Measurements from ENCODE around the gene RPUSD4.
"Not testable (repeated sequence)": the region's sequence is repeated elsewhere in the genome, so short reads cannot be mapped to it uniquely, and the experiment has no call there.

Gene RPUSD4

GRCh38 chr11:126211236-126212088 lies at the start of gene RPUSD4, which contains the start of gene FAM118B:
Gene RPUSD4, minus strand, starts transcription at chr11:126211650. Its CDS starts 12 bp downstream, at chr11:126211638.
Gene FAM118B, plus strand, starts transcription at chr11:126211782. Its CDS starts 23,220 bp downstream, at chr11:126235002.
- no peak for FAIRE-seq
- DNase-seq (ENCODE audit: low spot score), result peak; percentile 82

GRCh38 chr11:126257764-126258163 lies 46.3 kb upstream of the RPUSD4 start:
- FAIRE-seq (no peak), DNase-seq (ENCODE audit: low spot score) (no peak)

GRCh38 chr11:126257144-126257543 lies 45.7 kb upstream of the RPUSD4 start:
- FAIRE-seq, result no peak
- DNase-seq (ENCODE audit: low spot score), result no peak

GRCh38 chr11:126256216-126256615 lies 44.8 kb upstream of the RPUSD4 start:
- FAIRE-seq (no peak), DNase-seq (ENCODE audit: low spot score) (no peak)

- DNase-seq (ENCODE audit: low spot score); FAIRE-seq: not testable (repeated sequence)
These were observed 44.1 kb upstream of the RPUSD4 start for GRCh38 chr11:126255507-126255906.

- DNase-seq (ENCODE audit: low spot score), result no peak
- FAIRE-seq, result no peak
These were observed 43.4 kb upstream of the RPUSD4 start for GRCh38 chr11:126254819-126255218.

GRCh38 chr11:126253265-126253664 lies 41.8 kb upstream of the RPUSD4 start:
- DNase-seq (ENCODE audit: low spot score) (no peak), FAIRE-seq (no peak)

GRCh38 chr11:126246636-126247035 lies 35.2 kb upstream of the RPUSD4 start:
- FAIRE-seq (no peak), DNase-seq (ENCODE audit: low spot score) (no peak)

GRCh38 chr11:126233391-126233790 lies 21.9 kb upstream of the RPUSD4 start:
- DNase-seq (ENCODE audit: low spot score), result no peak
- no peak for FAIRE-seq

- DNase-seq (ENCODE audit: low spot score) (no peak), FAIRE-seq (peak; percentile 52)
These were observed 21.2 kb upstream of the RPUSD4 start for GRCh38 chr11:126232683-126233082.

GRCh38 chr11:126231725-126232459 lies 20.4 kb upstream of the RPUSD4 start:
- DNase-seq (ENCODE audit: low spot score) (no peak), FAIRE-seq (no peak)

GRCh38 chr11:126229858-126230540 lies 18.5 kb upstream of the RPUSD4 start:
- DNase-seq (ENCODE audit: low spot score) (no peak), FAIRE-seq (no peak)

GRCh38 chr11:126226334-126227084 lies 15.1 kb upstream of the RPUSD4 start:
- DNase-seq (ENCODE audit: low spot score) (no peak), FAIRE-seq (no peak)

GRCh38 chr11:126225295-126225665 lies 13.8 kb upstream of the RPUSD4 start:
- no peak for DNase-seq (ENCODE audit: low spot score)
- FAIRE-seq, result no peak

- no peak for DNase-seq (ENCODE audit: low spot score)
- FAIRE-seq, result no peak
These were observed 13.3 kb upstream of the RPUSD4 start for GRCh38 chr11:126224647-126225294.

- no peak for FAIRE-seq
- DNase-seq (ENCODE audit: low spot score), result no peak
These were observed 8.1 kb upstream of the RPUSD4 start for GRCh38 chr11:126219547-126219946.

- FAIRE-seq, result no peak
- no peak for DNase-seq (ENCODE audit: low spot score)
These were observed 6.0 kb upstream of the RPUSD4 start for GRCh38 chr11:126217491-126217890.

- no peak for FAIRE-seq
- DNase-seq (ENCODE audit: low spot score), result no peak
These were observed 5.3 kb upstream of the RPUSD4 start for GRCh38 chr11:126216526-126217305.

- FAIRE-seq (no peak), DNase-seq (ENCODE audit: low spot score) (no peak)
These were observed 3.4 kb upstream of the RPUSD4 start for GRCh38 chr11:126214841-126215240.

GRCh38 chr11:126214441-126214840 lies 3.0 kb upstream of the RPUSD4 start:
- FAIRE-seq (no peak), DNase-seq (ENCODE audit: low spot score) (no peak)

Measured in RCC 7860 (cell line).